CD4-positive, alpha-beta memory T cell (primary cell): ENCODE data around the gene TRMO. TPM values are rescaled to one million over a fixed set of nuclear protein-coding genes. Genes with fewer than 3 reads are reported as not detected.

Experiments
- CTCF ChIA-PET: fragments of 350-600 bp; sonication (Branson Sonifier 250); formaldehyde crosslinking; loops from one replicate; lab custom pipeline; 2021; ENCODE audit warnings: inconsistent platforms; ENCODE audit not compliant: partially characterized antibody; lab: Charles Lee
- POLR2A ChIA-PET: fragments of 350-600 bp; sonication (Branson Sonifier 250); formaldehyde crosslinking; loops from one replicate; lab custom pipeline; 2021; ENCODE audit not compliant: partially characterized antibody; lab: Charles Lee
- DNase-seq, 5 donors: peaks; one replicate each; pipeline versions ENCODE4 v3.0.0 to v3.0.0-alpha.2; 2020 to 2022; ENCODE audit warnings: mixed read lengths in 1 of 5
- H3K27ac ChIP-seq: one replicate; pipeline ENCODE4 v1.7.0; 2013; ENCODE audit warnings: low read depth, low read length
- H3K27me3 ChIP-seq: 2 replicates; pipeline ENCODE4 v1.7.0; 2013; ENCODE audit warnings: mild to moderate bottlenecking, low read length, moderate library complexity; ENCODE audit not compliant: insufficient read depth
- H3K36me3 ChIP-seq: 2 replicates; pipeline ENCODE4 v1.7.0; 2013; ENCODE audit warnings: mild to moderate bottlenecking, low read length, moderate library complexity; ENCODE audit not compliant: insufficient read depth
- H3K4me1 ChIP-seq: 2 replicates; pipeline ENCODE4 v1.7.0; 2013; ENCODE audit warnings: mild to moderate bottlenecking, low read length, moderate library complexity; ENCODE audit not compliant: insufficient read depth
- H3K4me3 ChIP-seq, 2 donors: one replicate each; pipeline ENCODE4 v1.7.0; 2013; ENCODE audit warnings: low read length in 2 of 2, mild to moderate bottlenecking in 1 of 2
- H3K9me3 ChIP-seq, 2 donors: one replicate each; pipeline ENCODE4 v1.7.0; 2013; ENCODE audit warnings: low read length in 2 of 2, control low read depth in 1 of 2; ENCODE audit not compliant: control insufficient read depth in 1 of 2
- H3K27ac Mint-ChIP-seq, 7 donors: one replicate each; pipeline ENCODE4 v1.8.0; 2020 to 2021; ENCODE audit warnings: mixed read lengths in 7 of 7, mild to moderate bottlenecking in 6 of 7, inconsistent platforms in 3 of 7, moderate library complexity in 3 of 7
- H3K27me3 Mint-ChIP-seq, 2 donors: one replicate each; pipeline ENCODE4 v1.8.0; 2020 to 2021; ENCODE audit warnings: mixed read lengths in 2 of 2
- H3K36me3 Mint-ChIP-seq, 2 donors: one replicate each; pipeline ENCODE4 v1.8.0; 2020 to 2021; ENCODE audit warnings: mixed read lengths in 2 of 2, inconsistent platforms in 1 of 2, mild to moderate bottlenecking in 1 of 2
- H3K4me1 Mint-ChIP-seq, 4 donors: one replicate each; pipeline ENCODE4 v1.8.0; 2020 to 2021; ENCODE audit warnings: mixed read lengths in 4 of 4, mild to moderate bottlenecking in 1 of 4
- H3K4me3 Mint-ChIP-seq, 8 donors: one replicate each; pipeline ENCODE4 v1.8.0; 2020 to 2021; ENCODE audit warnings: mixed read lengths in 8 of 8, mild to moderate bottlenecking in 7 of 8, moderate library complexity in 6 of 8, inconsistent platforms in 3 of 8
- H3K9me3 Mint-ChIP-seq, 8 donors: one replicate each; pipeline ENCODE4 v1.8.0; 2020 to 2021; ENCODE audit warnings: mixed read lengths in 8 of 8, mild to moderate bottlenecking in 5 of 8, inconsistent platforms in 3 of 8, moderate library complexity in 1 of 8
- intact Hi-C: fragments of 100-400 bp; cut with micrococcal nuclease; formaldehyde crosslinking; loops from one replicate; pipeline ENCODE4 v1.15.1; 2023
- polyA plus RNA-seq, 2 donors: library from polyadenylated mRNA; unstranded; fragments of 300-500 nt; fragmentation: Illumina TruSeq; gene quantifications; one replicate each; pipeline ENCODE4 v1.2.3, GENCODE V29; 2021
- total RNA-seq, 2 experiments: library from RNA; stranded (reverse); gene quantifications; one replicate each; pipeline ENCODE4 v1.2.3, GENCODE V29; 2021

The TRMO gene
- total and polyA plus RNA-seq, 4 experiments from 2014 or later, result 21.7 to 59.5 (median 41.4) TPM

GRCh38 chr9:97873882-97874281 is 48.4 kb downstream of the TRMO start:
- Mint-ChIP-seq H3K4me3 (no peak overlapping the region), H3K4me1 (no peaks in the 10 kb centered on the region), H3K27me3 (peaks cover 1 to 6% of the 10 kb centered on the region in 2 donors), H3K9me3 (peaks cover 0 to 5% (median under 1%) of the 10 kb centered on the region in 8 donors), H3K36me3 (peaks cover 2 to 23% of the 10 kb centered on the region in 2 donors), H3K27ac (no peak overlapping the region)
- no peaks in the 10 kb centered on the region for H3K36me3 ChIP-seq
- ChIA-PET CTCF (no interaction called here), POLR2A (no interaction called here)
- intact Hi-C loops, result no loop called here
- DNase-seq, result no peak
- no peaks in the 10 kb centered on the region for H3K9me3 ChIP-seq
- H3K27me3 ChIP-seq, result no peaks in the 10 kb centered on the region
- H3K4me1 ChIP-seq, result no peaks in the 10 kb centered on the region
- no peak overlapping the region for H3K4me3 ChIP-seq
- no peak overlapping the region for H3K27ac ChIP-seq

DNA sequence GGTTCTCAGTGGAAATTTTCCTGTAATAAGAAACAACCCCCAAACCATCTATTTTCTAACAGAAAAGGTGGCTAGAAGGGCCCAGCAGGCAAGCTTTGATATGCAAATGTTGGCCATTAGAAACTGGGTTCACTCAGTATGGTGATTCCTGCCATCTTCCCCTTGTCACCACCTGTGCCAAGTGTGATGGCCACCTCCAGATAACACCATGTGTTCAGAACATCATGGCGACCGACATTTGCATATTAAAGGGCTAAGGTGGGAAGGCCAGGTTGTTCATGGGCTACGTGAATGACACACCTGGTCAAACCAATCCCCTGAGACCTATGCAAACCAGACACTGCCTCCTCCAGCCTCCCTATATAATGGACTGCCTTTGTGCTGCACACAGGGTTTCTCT is 48.9 kb downstream of the TRMO start:
- H3K4me3 ChIP-seq, result no peak overlapping the region
- H3K36me3 ChIP-seq, result no peaks in the 10 kb centered on the region
- intact Hi-C loops, result no loop called here
- Mint-ChIP-seq H3K9me3 (peaks cover 0 to 9% (median under 1%) of the 10 kb centered on the region in 8 donors), H3K4me3 (no peak overlapping the region), H3K27ac (no peak overlapping the region), H3K27me3 (peaks cover 1 to 6% of the 10 kb centered on the region in 2 donors), H3K36me3 (peaks cover 2 to 23% of the 10 kb centered on the region in 2 donors), H3K4me1 (no peaks in the 10 kb centered on the region)
- POLR2A ChIA-PET, result no interaction called here
- H3K27ac ChIP-seq, result no peak overlapping the region
- no peaks in the 10 kb centered on the region for H3K27me3 ChIP-seq
- CTCF ChIA-PET, result no interaction called here
- no peaks in the 10 kb centered on the region for H3K9me3 ChIP-seq
- no peak for DNase-seq
- no peaks in the 10 kb centered on the region for H3K4me1 ChIP-seq

DNA sequence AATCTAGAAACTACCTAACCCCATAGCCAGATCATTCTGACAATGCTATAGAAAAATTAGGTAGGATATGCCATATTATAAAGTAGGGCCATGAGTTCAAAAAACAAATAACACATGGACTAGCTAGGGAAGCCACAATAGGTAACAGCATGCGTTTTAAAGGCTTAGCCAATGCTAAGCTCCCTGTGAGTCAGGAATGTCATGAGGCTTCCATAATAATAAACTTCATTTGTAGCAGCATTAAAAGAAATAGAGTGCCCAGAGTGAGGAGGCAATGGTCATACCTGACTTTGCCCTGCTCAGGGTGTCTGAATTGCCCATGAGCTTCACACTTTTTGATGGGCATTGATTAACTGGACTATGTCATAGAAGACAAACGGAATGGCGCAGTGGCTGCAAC is 53.4 kb downstream of the TRMO start:
- ChIA-PET POLR2A (no interaction called here), CTCF (interaction anchor here (0.5 to 1.2 kb wide), 3 partner anchors 9 to 978 kb away, joined by 3 read pairs; no protein-coding TSS in a partner anchor)
- H3K27me3 Mint-ChIP-seq, result peaks cover 9 to 21% of the 10 kb centered on the region in 2 donors

GRCh38 chr9:97866848-97867247 is 55.5 kb downstream of the TRMO start:
- Histone ChIP-seq H3K27me3 (no peaks in the 10 kb centered on the region), H3K36me3 (no peaks in the 10 kb centered on the region), H3K9me3 (no peaks in the 10 kb centered on the region), H3K27ac (no peak overlapping the region), H3K4me3 (no peak overlapping the region), H3K4me1 (no peaks in the 10 kb centered on the region)
- Mint-ChIP-seq H3K9me3 (peaks cover 11 to 51% (median 27%) of the 10 kb centered on the region in 8 donors), H3K4me3 (no peak overlapping the region), H3K4me1 (no peaks in the 10 kb centered on the region), H3K27me3 (peaks cover 15 to 29% of the 10 kb centered on the region in 2 donors), H3K36me3 (peaks cover 10 to 23% of the 10 kb centered on the region in 2 donors), H3K27ac (no peak overlapping the region)
- DNase-seq, result no peak
- ChIA-PET CTCF (interaction anchor here (1.3 kb wide), 1 partner anchor 24 kb away, joined by 4 read pairs; no protein-coding TSS in a partner anchor), POLR2A (no interaction called here)
- intact Hi-C loops, result no loop called here

More for the DNA sequence above, 53.4 kb downstream of the TRMO start:
- DNase-seq, result no peak
- Mint-ChIP-seq H3K27ac (no peak overlapping the region), H3K9me3 (peaks cover 11 to 51% (median 27%) of the 10 kb centered on the region in 8 donors), H3K4me3 (no peak overlapping the region), H3K4me1 (no peaks in the 10 kb centered on the region), H3K36me3 (peaks cover 10 to 26% of the 10 kb centered on the region in 2 donors)
- intact Hi-C loops, result no loop called here
- Histone ChIP-seq H3K27me3 (no peaks in the 10 kb centered on the region), H3K4me3 (no peak overlapping the region), H3K36me3 (no peaks in the 10 kb centered on the region), H3K4me1 (no peaks in the 10 kb centered on the region), H3K9me3 (no peaks in the 10 kb centered on the region), H3K27ac (no peak overlapping the region)

DNA sequence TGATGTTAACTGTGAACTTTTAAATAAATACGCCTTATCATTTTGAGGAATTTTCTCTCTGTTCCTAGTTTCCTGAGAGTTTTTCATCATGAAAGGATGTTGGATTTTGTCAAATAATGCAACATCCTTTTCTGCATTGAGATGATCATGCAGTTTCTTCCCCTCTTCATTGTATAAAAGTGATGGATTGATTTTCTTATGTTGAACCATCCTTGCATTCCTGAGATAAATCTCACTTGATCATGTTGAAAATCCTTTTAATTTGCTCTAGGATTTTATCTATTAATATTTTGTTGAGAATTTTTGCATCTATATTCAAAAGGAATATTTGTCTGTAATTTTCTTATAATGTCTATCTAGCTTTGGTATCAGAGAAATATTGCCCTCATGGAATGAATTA is 56.0 kb downstream of the TRMO start:
- Histone ChIP-seq H3K4me1 (no peaks in the 10 kb centered on the region), H3K27me3 (no peaks in the 10 kb centered on the region), H3K27ac (no peak overlapping the region), H3K9me3 (no peaks in the 10 kb centered on the region), H3K36me3 (no peaks in the 10 kb centered on the region), H3K4me3 (no peak overlapping the region)
- ChIA-PET CTCF (interaction anchor here (0.9 to 1.3 kb wide), 2 partner anchors 24 kb away, joined by 4 to 6 read pairs; no protein-coding TSS in a partner anchor), POLR2A (no interaction called here)
- Mint-ChIP-seq H3K4me3 (no peak overlapping the region), H3K27me3 (peaks cover 18 to 34% of the 10 kb centered on the region in 2 donors), H3K4me1 (no peaks in the 10 kb centered on the region), H3K27ac (no peak overlapping the region), H3K9me3 (peaks cover 11 to 51% (median 27%) of the 10 kb centered on the region in 8 donors), H3K36me3 (peaks cover 10 to 19% of the 10 kb centered on the region in 2 donors)
- no peak for DNase-seq
- intact Hi-C loops, result no loop called here

DNA sequence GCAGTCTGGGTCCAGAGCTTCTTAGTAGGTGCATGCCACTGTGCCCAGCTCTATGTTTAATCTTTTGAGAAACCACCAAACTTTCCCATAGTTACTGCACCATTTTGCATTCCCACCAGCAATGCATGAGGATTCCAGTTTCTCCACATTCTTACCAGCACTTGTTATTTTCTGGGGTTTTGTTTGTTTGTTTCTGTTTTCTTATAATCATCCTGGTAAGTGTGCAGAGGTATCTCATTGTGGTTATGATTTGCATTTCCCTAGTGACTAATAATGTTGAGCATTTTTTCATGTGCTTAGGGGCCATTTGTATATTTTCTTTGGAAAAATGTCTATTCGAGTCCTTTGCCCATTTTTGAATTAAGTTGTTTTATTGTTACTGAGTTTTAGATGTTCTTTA is 57.9 kb downstream of the TRMO start:
- no peak for DNase-seq
- Histone ChIP-seq H3K4me3 (no peak overlapping the region), H3K27me3 (peaks cover 10% of the 10 kb centered on the region), H3K27ac (no peak overlapping the region), H3K4me1 (no peaks in the 10 kb centered on the region), H3K9me3 (no peaks in the 10 kb centered on the region), H3K36me3 (no peaks in the 10 kb centered on the region)
- Mint-ChIP-seq H3K27me3 (peaks cover 30 to 51% of the 10 kb centered on the region in 2 donors), H3K4me1 (no peaks in the 10 kb centered on the region), H3K4me3 (no peak overlapping the region), H3K36me3 (peaks cover 10 to 20% of the 10 kb centered on the region in 2 donors), H3K9me3 (peaks cover 11 to 51% (median 27%) of the 10 kb centered on the region in 8 donors), H3K27ac (no peak overlapping the region)
- intact Hi-C loops, result no loop called here
- ChIA-PET POLR2A (no interaction called here), CTCF (interaction anchor here (1.5 kb wide), 1 partner anchor 26 kb away, joined by 3 read pairs; no protein-coding TSS in a partner anchor)

- intact Hi-C loops, result no loop called here
- POLR2A ChIA-PET, result no interaction called here
- H3K4me1 ChIP-seq, result peaks cover 1% of the 10 kb centered on the region
These were observed 59.0 kb downstream of the TRMO start for GRCh38 chr9:97863314-97863713.

More at GRCh38 chr9:97863314-97863713, 59.0 kb downstream of the TRMO start:
- Mint-ChIP-seq H3K27ac (no peak overlapping the region), H3K9me3 (peaks cover 7 to 40% (median 27%) of the 10 kb centered on the region in 8 donors), H3K4me3 (no peak overlapping the region), H3K36me3 (peaks cover 10 to 15% of the 10 kb centered on the region in 2 donors), H3K4me1 (peaks cover under 1% of the 10 kb centered on the region in 4 donors), H3K27me3 (peaks cover 30 to 55% of the 10 kb centered on the region in 2 donors)
- Histone ChIP-seq H3K9me3 (no peaks in the 10 kb centered on the region), H3K27ac (no peak overlapping the region), H3K36me3 (no peaks in the 10 kb centered on the region), H3K4me3 (no peak overlapping the region), H3K27me3 (peaks cover 11% of the 10 kb centered on the region)
- no peak for DNase-seq
- CTCF ChIA-PET, result interaction anchor here (1.1 kb wide), 1 partner anchor 16 kb away, joined by 3 read pairs; no protein-coding TSS in a partner anchor
